Middle frontal gyrus (tissue), 1 donor: ENCODE results near the gene PIK3CB.
"Not testable (repeated sequence)": the region's sequence is repeated elsewhere in the genome, so short reads cannot be mapped to it uniquely, and the experiment has no call there.

ENCODE experiments used
- DNase-seq: peaks from one replicate; pipeline ENCODE4 v3.0.0-alpha.2; 2015; ENCODE audit warnings: low spot score; ENCODE audit errors: extremely low spot score

The PIK3CB gene

GRCh38 chr3:138684396-138684795 lies 150.3 kb downstream of the PIK3CB start:
- no peak for DNase-seq

- DNase-seq, result no peak
Observed at GRCh38 chr3:138682648-138683047, 152.1 kb downstream of the PIK3CB start.

- no peak for DNase-seq
Observed at GRCh38 chr3:138681463-138682220, 153.1 kb downstream of the PIK3CB start.

GRCh38 chr3:138680974-138681373 lies 153.8 kb downstream of the PIK3CB start:
- DNase-seq, result not testable (repeated sequence)

GRCh38 chr3:138678874-138679392 lies 155.8 kb downstream of the PIK3CB start:
- DNase-seq, result no peak

- DNase-seq, result no peak
Observed at GRCh38 chr3:138678086-138678485, 156.6 kb downstream of the PIK3CB start.

GRCh38 chr3:138675393-138675792 lies 159.3 kb downstream of the PIK3CB start:
- DNase-seq, result no peak

- no peak for DNase-seq
Observed at GRCh38 chr3:138673641-138674530, 160.8 kb downstream of the PIK3CB start.

- DNase-seq, result no peak
Observed at GRCh38 chr3:138670407-138670806, 164.3 kb downstream of the PIK3CB start.

- DNase-seq, result no peak
Observed at GRCh38 chr3:138668107-138668506, 166.6 kb downstream of the PIK3CB start.

- DNase-seq, result no peak
Observed at GRCh38 chr3:138657508-138657907, 177.2 kb downstream of the PIK3CB start.

GRCh38 chr3:138653567-138653966 lies 181.2 kb downstream of the PIK3CB start:
- DNase-seq, result no peak

- no peak for DNase-seq
Observed at GRCh38 chr3:138649134-138649533, 185.6 kb downstream of the PIK3CB start.

GRCh38 chr3:138646513-138646912 lies 188.2 kb downstream of the PIK3CB start:
- no peak for DNase-seq

GRCh38 chr3:138646008-138646407 lies 188.7 kb downstream of the PIK3CB start:
- DNase-seq, result no peak

- no peak for DNase-seq
Observed at GRCh38 chr3:138642927-138643253, 191.8 kb downstream of the PIK3CB start.

GRCh38 chr3:138642226-138642926 lies 192.4 kb downstream of the PIK3CB start:
- no peak for DNase-seq

- no peak for DNase-seq
Observed at GRCh38 chr3:138640537-138640936, 194.2 kb downstream of the PIK3CB start.

GRCh38 chr3:138638641-138639040 lies 196.1 kb downstream of the PIK3CB start:
- no peak for DNase-seq

- DNase-seq, result no peak
Observed at GRCh38 chr3:138629526-138629925, 205.2 kb downstream of the PIK3CB start.

- DNase-seq, result no peak
Observed at GRCh38 chr3:138625707-138626365, 208.9 kb downstream of the PIK3CB start.
